Neuronal stem cell (in vitro differentiated cells): ENCODE measurements around the gene EVL.
A peak's percentile ranks its signal among the peaks of the same experiment; 100 is the strongest.

Experiments used
- DNase-seq: peaks from one replicate; pipeline ENCODE4 v3.0.0-alpha.2; 2013; ENCODE audit warnings: low spot score
- H2AFZ ChIP-seq: one replicate; pipeline ENCODE4 v1.6.1; 2013; ENCODE audit warnings: mild to moderate bottlenecking, low read length, inconsistent platforms
- H2AK5ac ChIP-seq: 2 replicates; pipeline ENCODE4 v1.6.1; 2013; ENCODE audit warnings: low read depth, mild to moderate bottlenecking, inconsistent platforms, low read length, moderate library complexity, mixed read lengths
- H2BK120ac ChIP-seq: 2 replicates; pipeline ENCODE4 v1.6.1; 2013; ENCODE audit warnings: low read depth, mild to moderate bottlenecking, inconsistent platforms, low read length, moderate library complexity, mixed read lengths
- H2BK12ac ChIP-seq: one replicate; pipeline ENCODE4 v1.6.1; 2013; ENCODE audit warnings: low read length, inconsistent platforms
- H2BK15ac ChIP-seq: 2 replicates; pipeline ENCODE4 v1.6.1; 2013; ENCODE audit warnings: mild to moderate bottlenecking, low read length, inconsistent platforms, mixed read lengths
- H2BK5ac ChIP-seq: one replicate; pipeline ENCODE4 v1.6.1; 2013; ENCODE audit warnings: inconsistent platforms, mild to moderate bottlenecking, low read length, moderate library complexity
- H3K14ac ChIP-seq: one replicate; pipeline ENCODE4 v1.6.1; 2013; ENCODE audit warnings: low read length, inconsistent platforms
- H3K18ac ChIP-seq: 2 replicates; pipeline ENCODE4 v1.6.1; 2013; ENCODE audit warnings: low read length, inconsistent platforms
- H3K23ac ChIP-seq: 2 replicates; pipeline ENCODE4 v1.6.1; 2013; ENCODE audit warnings: low read depth, mild to moderate bottlenecking, mixed read lengths, low read length, inconsistent platforms; ENCODE audit not compliant: poor library complexity
- H3K27ac ChIP-seq: replicated peaks from 3 replicates; pipeline ENCODE4 v1.5.1; 2013; ENCODE audit warnings: low read length, inconsistent platforms
- H3K27me3 ChIP-seq, 3 experiments: 2 replicates each; pipeline ENCODE4 v1.6.1; 2013; ENCODE audit warnings: low read length in 3 of 3, mild to moderate bottlenecking in 2 of 3, inconsistent platforms in 1 of 3, low read depth in 1 of 3, mixed read lengths in 1 of 3, moderate library complexity in 1 of 3; ENCODE audit not compliant: control insufficient read depth in 3 of 3, insufficient read depth in 3 of 3
- H3K36me3 ChIP-seq, 2 donors: replicated peaks in 1 of 2; 2 replicates each; pipeline ENCODE4 v1.6.1; 2013; ENCODE audit warnings: low read length in 2 of 2; ENCODE audit not compliant: control insufficient read depth in 2 of 2, insufficient read depth in 2 of 2
- H3K4ac ChIP-seq: 2 replicates; pipeline ENCODE4 v1.6.1; 2013; ENCODE audit warnings: inconsistent platforms, mild to moderate bottlenecking, low read length, moderate library complexity
- H3K4me1 ChIP-seq, 2 donors: 1 replicate in 1 of 2; 2 replicates in 1 of 2; pipeline ENCODE4 v1.6.1; 2013; ENCODE audit warnings: low read length in 2 of 2, low read depth in 1 of 2; ENCODE audit not compliant: control insufficient read depth in 2 of 2, insufficient read depth in 1 of 2
- H3K4me2 ChIP-seq: one replicate; pipeline ENCODE4 v1.6.1; 2013; ENCODE audit warnings: mild to moderate bottlenecking, low read length, inconsistent platforms; ENCODE audit not compliant: insufficient read depth, poor library complexity, severe bottlenecking
- H3K4me3 ChIP-seq, 2 donors: 2 replicates each; pipeline ENCODE4 v1.5.1; 2013; ENCODE audit warnings: low read length in 2 of 2, mild to moderate bottlenecking in 2 of 2, inconsistent platforms in 1 of 2, moderate library complexity in 1 of 2
- H3K79me1 ChIP-seq: one replicate; pipeline ENCODE4 v1.6.1; 2013; ENCODE audit warnings: low read depth, mild to moderate bottlenecking, inconsistent platforms, low read length, moderate library complexity
- H3K9ac ChIP-seq: one replicate; pipeline ENCODE4 v1.6.1; 2013; ENCODE audit warnings: mild to moderate bottlenecking, low read depth, low read length, inconsistent platforms; ENCODE audit not compliant: poor library complexity
- H3K9me3 ChIP-seq, 2 donors: replicated peaks in 1 of 2; 2 replicates each; pipeline versions ENCODE3 to v1.6.1; 2013; ENCODE audit warnings: low read length in 2 of 2, mild to moderate bottlenecking in 2 of 2, inconsistent platforms in 1 of 2, low read depth in 1 of 2, mixed read lengths in 1 of 2, moderate library complexity in 1 of 2; ENCODE audit not compliant: control insufficient read depth in 2 of 2, insufficient read depth in 1 of 2
- H4K8ac ChIP-seq: one replicate; pipeline ENCODE4 v1.6.1; 2013; ENCODE audit warnings: low read depth, mild to moderate bottlenecking, inconsistent platforms, low read length, moderate library complexity
- H4K91ac ChIP-seq: one replicate; pipeline ENCODE4 v1.6.1; 2013; ENCODE audit warnings: low read length, low read depth, mild to moderate bottlenecking, inconsistent platforms; ENCODE audit not compliant: poor library complexity
- WGBS, 2 donors: extraction: QIAGEN DNeasy Blood & Tissue Kit; methylation state at CpG; one replicate each; pipeline ENCODE4 v1.1.7; 2013; ENCODE audit warnings: missing lambda C conversion rate in 2 of 2, mixed read lengths in 1 of 2; ENCODE audit not compliant: insufficient read length in 2 of 2, insufficient replicate concordance in 1 of 2; ENCODE audit errors: extremely low coverage in 2 of 2; 5-methylcytosine and 5-hydroxymethylcytosine counted together

EVL gene

DNA sequence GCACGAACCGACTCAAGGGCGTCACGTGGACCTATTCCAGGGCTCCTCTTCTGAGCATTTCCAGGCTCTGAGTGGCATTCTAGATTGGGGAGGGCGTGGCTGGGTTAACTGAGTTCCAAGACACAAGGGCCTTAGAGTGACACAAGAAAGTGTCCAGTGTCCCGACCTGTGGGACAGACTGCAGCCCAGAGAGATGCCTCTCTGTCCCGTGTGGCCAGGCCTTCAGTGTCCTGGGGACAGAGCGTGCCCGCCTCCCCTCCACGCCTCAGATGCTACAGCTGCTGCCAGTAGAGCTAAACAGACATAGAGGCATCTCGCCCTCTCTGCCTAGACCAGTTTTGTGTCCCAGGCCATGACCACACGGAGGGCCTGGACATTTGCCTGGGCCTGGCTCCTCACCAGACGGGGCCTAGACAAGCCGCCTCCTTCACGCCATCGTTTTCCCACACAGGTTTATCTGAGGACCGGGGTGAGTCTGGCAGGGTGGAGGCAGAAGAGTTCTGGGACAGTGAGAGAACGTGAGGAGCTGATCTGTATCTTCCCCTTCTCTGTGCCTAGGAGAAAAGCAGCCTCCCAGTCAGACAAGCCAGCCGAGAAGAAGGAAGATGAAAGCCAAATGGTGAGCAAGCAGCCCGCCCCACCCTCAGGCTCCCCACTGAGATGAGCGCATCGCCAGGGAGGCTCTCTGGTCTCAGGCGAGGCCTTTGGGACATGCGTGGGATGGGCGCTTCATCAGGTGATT lies 67.1 kb downstream of the EVL start:
- H3K27ac ChIP-seq, result no peak overlapping the region
- H4K8ac ChIP-seq, result no peak overlapping the region
- H3K23ac ChIP-seq, result peak overlapping the region; percentile 56

DNA sequence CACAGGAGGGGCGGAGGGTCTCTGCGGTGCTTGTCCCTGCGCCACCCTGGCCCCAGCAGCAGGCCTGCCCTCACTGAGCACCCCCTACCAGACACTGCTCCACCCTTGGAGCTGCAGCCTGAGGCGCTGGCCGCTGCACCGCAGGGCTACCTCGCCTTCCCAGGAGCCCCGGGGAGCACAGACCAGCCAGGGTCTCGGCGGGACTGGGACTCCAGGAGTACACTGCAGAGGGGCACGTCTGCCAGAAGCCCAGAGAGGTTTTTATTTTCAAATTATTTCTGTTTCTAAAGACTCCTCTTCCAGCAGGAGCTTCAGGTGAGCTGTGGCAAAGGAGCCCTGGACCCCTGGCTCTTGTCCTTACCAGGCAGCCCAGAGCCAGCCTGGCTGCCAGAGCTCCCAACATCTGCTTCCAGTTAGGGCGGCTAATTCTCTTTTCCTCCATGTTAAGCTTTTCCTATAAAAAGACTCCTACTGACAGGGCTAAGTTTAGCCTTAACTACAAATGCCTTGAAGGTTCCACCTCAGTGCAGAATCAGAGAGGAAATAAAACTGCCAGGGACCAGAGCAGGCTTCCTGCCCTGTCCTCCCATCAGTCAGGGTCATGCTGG lies 67.8 kb downstream of the EVL start:
- Histone ChIP-seq H3K4me1 (no peaks in the 10 kb centered on the region), H2BK5ac (no peak overlapping the region), H2BK15ac (no peak overlapping the region), H3K23ac (no peak overlapping the region), H2BK120ac (no peak overlapping the region), H3K4me2 (no peak overlapping the region), H3K36me3 (peaks cover 29 to 94% of the 10 kb centered on the region in 2 donors), H2AFZ (no peak overlapping the region), H2AK5ac (no peak overlapping the region), H4K91ac (no peak overlapping the region), H3K9ac (no peak overlapping the region), H3K4me3 (no peak overlapping the region), H3K9me3 (no peaks in the 10 kb centered on the region), H4K8ac (no peak overlapping the region), H3K14ac (no peak overlapping the region), H3K18ac (peak overlapping the region; percentile 12), H2BK12ac (no peak overlapping the region), H3K4ac (no peak overlapping the region), H3K27ac (no peak overlapping the region), H3K79me1 (no peaks in the 10 kb centered on the region), H3K27me3 (peaks cover 0 to 2% (median 0%) of the 10 kb centered on the region in 3 experiments)
- WGBS, 2 donors, result no CpG with 5 or more reads among the region's 12 CpGs
- DNase-seq, result no peak

More for the DNA sequence above, 67.1 kb downstream of the EVL start:
- Histone ChIP-seq H2BK5ac (no peak overlapping the region), H3K9ac (no peak overlapping the region), H4K91ac (no peak overlapping the region), H3K79me1 (no peaks in the 10 kb centered on the region), H2AFZ (no peak overlapping the region), H3K27me3 (peaks cover 0 to 2% (median 0%) of the 10 kb centered on the region in 3 experiments), H2AK5ac (no peak overlapping the region), H2BK12ac (no peak overlapping the region), H2BK120ac (no peak overlapping the region), H3K18ac (no peak overlapping the region), H3K4me2 (no peak overlapping the region), H3K4me3 (no peak overlapping the region), H3K4ac (no peak overlapping the region), H2BK15ac (no peak overlapping the region), H3K9me3 (no peaks in the 10 kb centered on the region), H3K36me3 (peaks cover 31 to 96% of the 10 kb centered on the region in 2 donors), H3K4me1 (no peaks in the 10 kb centered on the region), H3K14ac (no peak overlapping the region)
- no CpG with 5 or more reads among the region's 25 CpGs for WGBS, 2 donors
- DNase-seq, result no peak

DNA sequence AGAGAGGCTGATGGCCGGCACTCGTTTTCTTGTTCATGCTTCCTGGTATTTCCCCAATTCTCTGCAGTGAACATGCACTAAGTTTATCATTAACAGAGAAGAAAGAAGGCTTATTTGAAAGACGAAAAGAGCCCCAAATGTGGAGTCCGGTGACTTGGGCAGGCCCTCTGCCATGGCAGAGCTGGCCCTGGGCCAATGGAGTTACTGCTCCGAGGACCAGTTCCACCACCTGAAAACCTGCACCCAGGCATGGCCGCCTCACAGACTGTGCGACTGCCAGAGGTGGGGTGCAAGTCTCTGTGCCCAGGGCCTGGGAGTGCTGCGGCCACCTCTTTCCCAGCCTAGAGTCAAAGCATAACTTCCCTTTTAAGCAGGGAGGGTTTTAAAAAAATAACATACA lies 69.4 kb downstream of the EVL start:
- Histone ChIP-seq H3K4me1 (no peaks in the 10 kb centered on the region), H3K9ac (peak overlapping the region; percentile 36), H3K14ac (no peak overlapping the region), H2AK5ac (no peak overlapping the region), H2BK120ac (no peak overlapping the region), H3K4me3 (no peak overlapping the region), H3K27me3 (peaks cover 0 to 2% (median 0%) of the 10 kb centered on the region in 3 experiments), H2BK5ac (no peak overlapping the region), H3K36me3 (peaks cover 27 to 89% of the 10 kb centered on the region in 2 donors), H4K8ac (no peak overlapping the region), H3K18ac (no peak overlapping the region), H2AFZ (no peak overlapping the region), H2BK15ac (no peak overlapping the region), H4K91ac (no peak overlapping the region), H3K79me1 (no peaks in the 10 kb centered on the region), H3K9me3 (no peaks in the 10 kb centered on the region), H3K4ac (no peak overlapping the region), H3K27ac (no peak overlapping the region), H3K23ac (no peak overlapping the region), H2BK12ac (no peak overlapping the region), H3K4me2 (no peak overlapping the region)
- DNase-seq, result no peak
- no CpG with 5 or more reads among the region's 8 CpGs for WGBS, 2 donors

DNA sequence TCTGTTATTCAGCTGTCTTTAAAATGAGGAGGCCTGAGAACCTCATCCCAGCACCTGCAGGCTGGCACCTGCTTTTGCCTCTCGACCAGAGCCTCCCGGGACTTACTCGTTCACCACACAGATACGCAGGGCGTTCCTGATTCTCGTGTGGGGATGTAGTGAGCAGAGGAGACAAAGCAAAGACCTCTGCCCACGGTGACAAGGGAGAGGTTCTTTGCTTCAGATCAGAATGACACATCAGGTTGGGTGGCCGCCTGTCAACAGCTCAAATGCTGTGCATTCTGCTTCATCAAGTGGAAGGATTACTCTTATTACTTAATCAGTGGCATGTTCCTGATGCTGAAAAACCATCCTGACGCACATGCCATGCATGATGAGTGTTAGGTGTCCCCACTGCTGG lies 69.9 kb downstream of the EVL start:
- H2BK5ac ChIP-seq, result no peak overlapping the region
- H2AK5ac ChIP-seq, result no peak overlapping the region
- H4K91ac ChIP-seq, result no peak overlapping the region
- no peaks in the 10 kb centered on the region for H3K79me1 ChIP-seq
- H2BK15ac ChIP-seq, result no peak overlapping the region
- no peak overlapping the region for H3K14ac ChIP-seq
- WGBS, 2 donors, result no CpG with 5 or more reads among the region's 9 CpGs
- H3K9me3 ChIP-seq, result no peaks in the 10 kb centered on the region
- peaks cover 0 to 2% (median 0%) of the 10 kb centered on the region in 3 experiments for H3K27me3 ChIP-seq
- H3K4me1 ChIP-seq, result no peaks in the 10 kb centered on the region
- DNase-seq, result no peak
- H3K23ac ChIP-seq, result no peak overlapping the region
- H3K4ac ChIP-seq, result no peak overlapping the region
- H3K18ac ChIP-seq, result no peak overlapping the region
- H2AFZ ChIP-seq, result no peak overlapping the region
- no peak overlapping the region for H3K9ac ChIP-seq
- H3K4me3 ChIP-seq, result no peak overlapping the region
- no peak overlapping the region for H4K8ac ChIP-seq
- no peak overlapping the region for H3K27ac ChIP-seq
- H3K36me3 ChIP-seq, result peaks cover 27 to 84% of the 10 kb centered on the region in 2 donors
- H3K4me2 ChIP-seq, result no peak overlapping the region
- no peak overlapping the region for H2BK12ac ChIP-seq
- no peak overlapping the region for H2BK120ac ChIP-seq
